Measurements from ENCODE around the gene PCGF2. TPM values are rescaled to one million over a fixed set of nuclear protein-coding genes. Genes with fewer than 3 reads are reported as not detected.
A peak's percentile ranks its signal among the peaks of the same experiment; 100 is the strongest.

The PCGF2 gene
- total RNA-seq (ENCODE audit: low replicate concordance), result 16.7 and 23.8 TPM in 2 replicates

GRCh38 chr17:38748149-38748891 is at the start of gene PCGF2:
Gene PCGF2 (minus strand): TSS chr17:38748336. CDS start chr17:38740402, 7,934 bp downstream.
- Histone ChIP-seq H3K79me2 (ENCODE audit: low read depth) (peaks cover 75% of the 10 kb centered on the region), H3K36me3 (no peaks in the 10 kb centered on the region), H3K27ac (peak within 1 kb of the TSS; percentile 51), H3K4me1 (peaks cover 27% of the 10 kb centered on the region), H3K4me3 (peak within 1 kb of the TSS; percentile 92), H3F3A (ENCODE audit: low read depth) (peaks cover 39% of the 10 kb centered on the region), H3K9me3 (ENCODE audit: low read depth) (no peaks in the 10 kb centered on the region), H4K20me1 (ENCODE audit: low read depth) (peaks cover 45% of the 10 kb centered on the region), H2AFZ (replicated peaks) (peak within 1 kb of the TSS; percentile 63), H3K27me3 (no peaks in the 10 kb centered on the region), H3K9ac (peak within 1 kb of the TSS; percentile 74), H3K4me2 (peak within 1 kb of the TSS; percentile 99)
- peak within 1 kb of the TSS; percentile 86 for H3K27ac Mint-ChIP-seq
- no peak for TF ChIP-seq EZH2phosphoT487 (IDR thresholded peaks at IDR 0.05)
- TF ChIP-seq CTCF (IDR thresholded peaks at IDR 0.05), result no peak
- no peak for TF ChIP-seq EZH2 (IDR thresholded peaks at IDR 0.05)
- peak; percentile 97 for DNase-seq (ENCODE audit: low spot score)
- peaks cover 3% of the 10 kb centered on the region for H3K9me3 Mint-ChIP-seq
- peaks cover 54% of the 10 kb centered on the region for H3K4me1 Mint-ChIP-seq
- peak within 1 kb of the TSS; percentile 99 for H3K4me3 Mint-ChIP-seq
- peaks cover 26% of the 10 kb centered on the region for H3K27me3 Mint-ChIP-seq (ENCODE audit: insufficient read depth, low read depth)
- H3K36me3 Mint-ChIP-seq, result peaks cover 10% of the 10 kb centered on the region

- no peak for DNase-seq (ENCODE audit: low spot score)
- no peak overlapping the region for H2AFZ ChIP-seq (replicated peaks)
- H3K9me3 Mint-ChIP-seq, result no peaks in the 10 kb centered on the region
- H3K9me3 ChIP-seq (ENCODE audit: low read depth), result no peaks in the 10 kb centered on the region
- H3K27me3 ChIP-seq, result no peaks in the 10 kb centered on the region
- H3K4me1 ChIP-seq, result peaks cover 16% of the 10 kb centered on the region
- peaks cover 26% of the 10 kb centered on the region for H3K4me1 Mint-ChIP-seq
- H3K79me2 ChIP-seq (ENCODE audit: low read depth), result peaks cover 64% of the 10 kb centered on the region
- H3K36me3 Mint-ChIP-seq, result peaks cover 36% of the 10 kb centered on the region
- H3K36me3 ChIP-seq, result peaks cover 3% of the 10 kb centered on the region
- H3K4me3 Mint-ChIP-seq, result peak overlapping the region; percentile 97
- peak overlapping the region; percentile 90 for H3K4me2 ChIP-seq
- no peak for TF ChIP-seq EZH2 (IDR thresholded peaks at IDR 0.05)
- TF ChIP-seq CTCF (IDR thresholded peaks at IDR 0.05), result no peak
- TF ChIP-seq EZH2phosphoT487 (IDR thresholded peaks at IDR 0.05), result no peak
- peaks cover 6% of the 10 kb centered on the region for H3K27me3 Mint-ChIP-seq (ENCODE audit: insufficient read depth, low read depth)
- H3K27ac ChIP-seq, result no peak overlapping the region
- H3F3A ChIP-seq (ENCODE audit: low read depth), result peaks cover 29% of the 10 kb centered on the region
- peaks cover 58% of the 10 kb centered on the region for H4K20me1 ChIP-seq (ENCODE audit: low read depth)
- H3K4me3 ChIP-seq, result peak overlapping the region; percentile 87
- H3K27ac Mint-ChIP-seq, result no peak overlapping the region
- H3K9ac ChIP-seq, result peak overlapping the region; percentile 14
These were observed 49.7 kb upstream of the PCGF2 start for GRCh38 chr17:38797828-38798227.

DNA sequence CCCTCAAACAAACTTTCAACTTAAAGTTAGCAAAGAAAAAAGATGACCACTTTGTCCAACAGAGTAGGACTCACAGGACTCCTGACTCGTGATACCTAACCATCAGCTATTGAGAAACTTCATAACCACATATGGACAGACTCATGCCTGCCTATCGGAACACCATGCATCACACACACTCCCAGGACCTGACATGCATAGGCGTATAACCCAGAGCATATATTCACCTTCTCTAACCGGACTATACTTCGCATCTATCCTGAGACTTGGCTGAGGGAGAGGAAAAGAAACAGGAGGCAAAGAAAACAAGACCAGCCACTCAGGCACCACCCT is 49.0 kb upstream of the PCGF2 start:
- Histone ChIP-seq H3K4me2 (peak overlapping the region; percentile 90), H3F3A (ENCODE audit: low read depth) (peaks cover 27% of the 10 kb centered on the region), H3K9ac (peak overlapping the region; percentile 14), H3K9me3 (ENCODE audit: low read depth) (no peaks in the 10 kb centered on the region), H2AFZ (replicated peaks) (no peak overlapping the region), H3K27me3 (no peaks in the 10 kb centered on the region), H3K27ac (no peak overlapping the region), H3K4me1 (peaks cover 16% of the 10 kb centered on the region), H3K79me2 (ENCODE audit: low read depth) (peaks cover 69% of the 10 kb centered on the region), H4K20me1 (ENCODE audit: low read depth) (peaks cover 63% of the 10 kb centered on the region), H3K4me3 (peak overlapping the region; percentile 87), H3K36me3 (peaks cover 3% of the 10 kb centered on the region)
- H3K9me3 Mint-ChIP-seq, result no peaks in the 10 kb centered on the region
- no peak for TF ChIP-seq EZH2phosphoT487 (IDR thresholded peaks at IDR 0.05)
- no peak for TF ChIP-seq CTCF (IDR thresholded peaks at IDR 0.05)
- TF ChIP-seq EZH2 (IDR thresholded peaks at IDR 0.05), result no peak
- no peak for DNase-seq (ENCODE audit: low spot score)
- peaks cover 6% of the 10 kb centered on the region for H3K27me3 Mint-ChIP-seq (ENCODE audit: insufficient read depth, low read depth)
- H3K4me1 Mint-ChIP-seq, result peaks cover 26% of the 10 kb centered on the region
- peak overlapping the region; percentile 36 for H3K27ac Mint-ChIP-seq
- H3K4me3 Mint-ChIP-seq, result peak overlapping the region; percentile 97
- H3K36me3 Mint-ChIP-seq, result peaks cover 32% of the 10 kb centered on the region
